Glomerular endothelial cell (primary cell): ENCODE data around the gene MTHFD1L. TPM values are rescaled to one million over a fixed set of nuclear protein-coding genes. Genes with fewer than 3 reads are reported as not detected.
"Not testable (repeated sequence)": the region's sequence is repeated elsewhere in the genome, so short reads cannot be mapped to it uniquely, and the experiment has no call there.

Experiments
- DNase-seq: peaks from one replicate; pipeline ENCODE4 v3.0.0-alpha.2; 2011; ENCODE audit warnings: low read depth, low spot score; ENCODE audit errors: extremely low read depth
- total RNA-seq: library from RNA; depleted of rRNA; stranded (reverse); fragments of >200 nt; gene quantifications from 2 replicates; pipeline ENCODE4 v1.2.3, GENCODE V29; 2015

The MTHFD1L gene
- total RNA-seq, result 31.7 and 40.5 TPM in 2 replicates

DNA sequence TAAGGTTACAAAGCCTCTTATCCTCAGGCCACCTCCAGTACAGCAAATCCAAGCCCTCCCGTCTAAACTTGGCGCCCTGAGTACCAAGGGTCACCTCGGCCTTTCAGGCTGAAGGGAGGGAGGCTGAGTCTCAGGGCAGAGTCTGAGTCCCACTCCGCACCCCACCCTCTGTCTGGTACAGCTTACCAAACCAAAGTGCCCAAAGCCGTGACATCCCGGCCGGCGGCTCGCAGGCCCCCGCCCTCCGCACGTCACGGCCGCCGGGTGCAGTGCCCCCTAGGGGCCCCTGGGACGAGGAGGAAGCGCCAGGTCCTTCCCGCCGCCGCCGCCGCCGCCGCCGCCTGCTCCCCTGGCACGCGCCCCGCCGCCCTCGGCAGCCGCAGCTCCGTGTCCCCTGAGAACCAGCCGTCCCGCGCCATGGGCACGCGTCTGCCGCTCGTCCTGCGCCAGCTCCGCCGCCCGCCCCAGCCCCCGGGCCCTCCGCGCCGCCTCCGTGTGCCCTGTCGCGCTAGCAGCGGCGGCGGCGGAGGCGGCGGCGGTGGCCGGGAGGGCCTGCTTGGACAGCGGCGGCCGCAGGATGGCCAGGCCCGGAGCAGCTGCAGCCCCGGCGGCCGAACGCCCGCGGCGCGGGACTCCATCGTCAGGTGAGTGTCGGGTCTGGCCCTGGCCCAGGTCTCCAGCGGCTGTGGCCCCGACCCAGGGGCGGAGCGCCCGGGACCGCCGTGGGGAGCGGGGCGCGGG is at the start of gene MTHFD1L:
Gene MTHFD1L (plus strand): TSS at position 297 of the 741 bp plus-strand sequence. CDS start 121 bp downstream, at position 418.
- DNase-seq, result no peak

DNA sequence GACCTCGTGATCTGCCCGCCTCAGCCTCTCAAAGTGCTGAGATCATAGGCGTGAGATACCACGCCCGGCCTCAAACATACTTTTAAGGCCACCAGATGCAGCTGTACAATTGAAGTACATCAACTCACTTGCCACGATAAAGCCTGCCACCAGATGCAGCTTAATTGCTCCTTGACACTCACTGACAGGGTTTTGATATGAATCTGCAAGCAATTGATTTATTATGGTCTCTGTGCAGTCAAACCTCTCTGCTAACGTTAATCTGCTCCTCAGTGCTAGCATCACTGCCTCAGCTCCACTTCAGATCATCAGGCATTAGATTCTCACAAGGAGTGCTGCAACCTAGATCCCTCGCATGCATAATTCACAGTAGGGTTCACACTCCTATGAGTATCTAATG is 48.9 kb upstream of the MTHFD1L start:
- DNase-seq, result not testable (repeated sequence)

- no peak for DNase-seq
Observed at GRCh38 chr6:150822932-150823331, 42.6 kb upstream of the MTHFD1L start.

DNA sequence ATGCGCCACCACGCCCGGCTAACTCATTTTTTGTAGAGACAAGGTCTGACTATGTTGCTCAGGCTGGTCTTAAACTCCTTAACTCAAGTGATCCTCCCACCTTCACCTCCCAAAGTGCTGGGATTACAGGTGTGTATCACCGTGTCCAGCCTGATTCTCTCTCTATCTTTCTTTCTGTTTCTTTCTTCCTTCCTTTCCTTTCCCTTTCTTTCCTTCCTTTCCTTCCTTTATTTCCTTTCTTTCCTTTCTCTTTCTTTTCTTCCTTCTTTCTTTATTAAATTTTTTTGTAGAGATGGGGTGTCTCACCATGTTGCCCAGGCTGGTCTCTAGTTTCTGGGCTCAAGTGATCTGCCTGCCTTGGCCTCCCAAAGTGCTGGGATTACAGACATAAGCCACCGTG is 38.7 kb upstream of the MTHFD1L start:
- no peak for DNase-seq

GRCh38 chr6:150828107-150828506 is 37.4 kb upstream of the MTHFD1L start:
- DNase-seq, result not testable (repeated sequence)

GRCh38 chr6:150830439-150831165 is 34.9 kb upstream of the MTHFD1L start:
- no peak for DNase-seq

- no peak for DNase-seq
Observed at GRCh38 chr6:150831577-150831976, 33.9 kb upstream of the MTHFD1L start.

DNA sequence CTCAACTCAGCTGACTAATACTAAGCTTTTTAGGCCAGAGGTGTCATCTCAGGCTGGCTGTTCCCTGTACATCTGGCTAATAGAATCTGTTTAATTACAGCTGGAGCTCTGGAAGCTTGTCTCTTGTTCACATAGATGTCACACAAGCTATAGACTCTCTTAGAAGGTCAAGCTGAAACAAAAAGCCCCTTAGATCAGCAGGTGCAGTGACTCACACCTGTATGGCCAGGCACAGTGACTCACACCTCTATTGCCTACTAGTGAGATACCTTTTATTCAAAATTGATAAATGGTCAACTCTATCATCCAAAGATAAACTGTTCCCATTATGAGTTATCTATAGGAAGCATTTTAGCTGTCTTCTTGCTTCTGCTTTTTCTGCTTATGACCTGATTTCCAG is 29.9 kb upstream of the MTHFD1L start:
- no peak for DNase-seq

- DNase-seq, result no peak
Observed at GRCh38 chr6:150840185-150840584, 25.3 kb upstream of the MTHFD1L start.

- no peak for DNase-seq
Observed at GRCh38 chr6:150841189-150841588, 24.3 kb upstream of the MTHFD1L start.

DNA sequence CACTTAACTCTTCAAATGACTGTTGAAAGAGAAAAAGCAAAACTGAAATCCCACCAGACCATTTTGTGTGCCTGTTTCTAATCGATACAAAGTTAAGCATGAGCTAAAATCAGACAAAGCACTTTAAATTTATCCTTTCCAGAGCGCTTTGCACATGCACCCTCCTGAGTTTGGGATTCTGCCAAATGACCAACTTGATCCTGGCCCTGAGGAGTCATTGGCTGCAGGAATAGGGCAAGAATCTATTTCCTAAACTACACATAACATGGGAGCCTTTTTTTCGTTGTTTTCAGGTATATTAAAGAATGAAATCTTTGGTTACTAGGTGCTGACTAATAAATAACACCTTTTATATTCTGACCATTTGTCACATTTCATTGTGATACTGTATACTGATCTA is 23.8 kb upstream of the MTHFD1L start:
- no peak for DNase-seq

GRCh38 chr6:150844371-150844770 is 21.1 kb upstream of the MTHFD1L start:
- DNase-seq, result no peak

DNA sequence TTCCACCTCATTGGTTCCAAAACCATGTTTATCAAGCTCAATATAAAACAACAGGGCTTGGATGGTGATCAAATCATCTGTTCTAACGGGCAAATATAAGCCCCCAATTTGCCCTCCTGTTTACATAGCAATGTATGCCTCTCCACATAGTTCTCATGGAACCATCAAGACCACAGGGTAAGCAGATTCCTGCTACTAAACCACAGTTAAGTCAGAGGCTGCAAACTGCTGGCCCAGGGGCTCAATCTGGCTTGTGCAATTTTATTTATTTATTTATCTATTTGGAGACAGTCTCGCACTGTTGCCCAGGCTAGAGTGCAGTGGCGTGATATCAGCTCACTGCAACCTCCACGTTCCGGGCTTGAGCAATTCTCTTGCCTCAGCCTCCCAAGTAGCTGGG is 18.9 kb upstream of the MTHFD1L start:
- no peak for DNase-seq

- no peak for DNase-seq
Observed at GRCh38 chr6:150848400-150848799, 17.1 kb upstream of the MTHFD1L start.

- DNase-seq, result not testable (repeated sequence)
Observed at GRCh38 chr6:150854392-150854791, 11.1 kb upstream of the MTHFD1L start.

- DNase-seq, result not testable (repeated sequence)
Observed at GRCh38 chr6:150855171-150855570, 10.3 kb upstream of the MTHFD1L start.

- DNase-seq, result peak; percentile 99
Observed at GRCh38 chr6:150857062-150857944, 8.2 kb upstream of the MTHFD1L start.

DNA sequence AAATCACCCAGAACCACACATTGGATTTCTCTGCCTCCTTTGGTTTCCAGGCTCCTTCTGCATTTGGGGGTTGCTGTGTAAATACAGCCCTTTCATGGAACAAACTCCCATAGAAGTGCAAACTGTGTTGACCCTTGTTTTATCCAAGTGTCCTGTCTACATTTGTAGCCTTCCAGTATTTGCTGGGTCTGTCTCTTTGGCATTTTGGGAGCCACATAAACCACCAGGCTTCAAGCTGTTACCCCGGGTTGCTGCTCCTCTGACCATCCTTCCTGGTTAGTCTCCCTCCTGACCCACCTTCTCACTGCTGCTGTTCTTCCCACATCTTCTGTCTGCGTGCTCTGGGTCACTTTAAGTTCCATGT is 7.6 kb upstream of the MTHFD1L start:
- no peak for DNase-seq

DNA sequence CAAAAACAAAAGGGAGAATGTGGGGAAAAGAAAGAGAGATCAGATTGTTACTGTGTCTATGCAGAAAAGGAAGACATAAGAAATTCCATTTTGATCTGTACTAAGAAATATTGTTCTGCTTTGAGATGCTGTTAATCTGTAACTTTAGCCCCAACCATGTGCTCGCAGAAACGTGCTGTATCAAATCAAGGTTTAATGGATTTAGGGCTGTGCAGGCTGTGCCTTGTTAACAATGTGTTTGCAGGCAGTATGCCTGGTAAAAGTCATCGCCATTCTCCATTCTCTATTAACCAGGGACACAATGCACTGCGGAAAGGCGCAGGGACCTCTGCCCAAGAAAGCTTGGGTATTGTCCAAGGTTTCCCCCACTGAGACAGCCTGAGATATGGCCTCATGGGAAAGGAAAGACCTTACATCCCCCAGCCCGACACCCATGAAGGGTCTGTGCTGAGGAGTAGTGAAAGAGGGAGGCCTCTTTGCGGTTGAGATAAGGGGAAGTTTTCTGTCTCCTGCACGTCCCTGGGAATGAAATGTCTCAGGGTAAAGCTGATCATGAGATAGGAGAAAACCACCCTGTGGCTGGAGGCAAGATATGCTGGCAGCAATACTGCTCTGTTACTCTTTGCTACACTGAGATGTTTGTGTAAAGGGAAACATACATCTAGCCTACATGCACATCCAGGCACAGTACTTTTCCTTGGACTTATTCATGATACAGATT is 3.9 kb upstream of the MTHFD1L start:
- DNase-seq, result not testable (repeated sequence)

GRCh38 chr6:150863213-150863928 is 2.1 kb upstream of the MTHFD1L start:
- no peak for DNase-seq
